Ascending aorta (tissue), 2 donors: Measurements from ENCODE around the gene TNK2. TPM values are rescaled to one million over a fixed set of nuclear protein-coding genes. Genes with fewer than 3 reads are reported as not detected.
"Not testable (repeated sequence)": the region's sequence is repeated elsewhere in the genome, so short reads cannot be mapped to it uniquely, and the experiment has no call there.

Experiments
- DNase-seq, 2 donors: peaks; one replicate each; pipeline ENCODE4 v3.0.0-alpha.2; 2019; ENCODE audit warnings: low spot score in 2 of 2
- H3K27ac ChIP-seq, 2 donors: fragments of 200-600 bp; sonication (generic); one replicate each; pipeline ENCODE4 v1.5.1; 2016 to 2017; ENCODE audit warnings: mild to moderate bottlenecking in 1 of 2
- H3K27me3 ChIP-seq: fragments of 200-600 bp; sonication (generic); one replicate; pipeline ENCODE4 v1.5.1; 2017
- H3K36me3 ChIP-seq, 2 donors: fragments of 200-600 bp; sonication (generic); one replicate each; pipeline ENCODE4 v1.5.1; 2016
- H3K4me1 ChIP-seq, 2 donors: fragments of 200-600 bp; sonication (generic); one replicate each; pipeline ENCODE4 v1.5.1; 2016 to 2017; ENCODE audit warnings: mild to moderate bottlenecking in 1 of 2
- H3K4me3 ChIP-seq, 2 donors: fragments of 200-600 bp; sonication (generic); one replicate each; pipeline ENCODE4 v1.5.1; 2016 to 2017; ENCODE audit warnings: mild to moderate bottlenecking in 1 of 2
- H3K9me3 ChIP-seq, 2 donors: fragments of 200-600 bp; sonication (generic); one replicate each; pipeline ENCODE4 v1.5.1; 2016
- CTCF ChIP-seq, 3 experiments: fragments of 200-600 bp in 2 of 3; fragments of 450-650 bp in 1 of 3; sonication (generic) in 2 of 3; IDR thresholded peaks; one replicate each; pipeline ENCODE4 v1.5.1; 2016 to 2019; ENCODE audit warnings: antibody characterized with exemption in 3 of 3, mild to moderate bottlenecking in 1 of 3, moderate library complexity in 1 of 3
- intact Hi-C: fragments of 100-400 bp; cut with DNase I; formaldehyde crosslinking; loops from one replicate; pipeline ENCODE4 v1.15.1; 2023
- total RNA-seq: library from RNA; depleted of rRNA; stranded (reverse); fragments of >200 nt; gene quantifications from one replicate; pipeline ENCODE4 v1.1.0, GENCODE V29; 2016

Gene TNK2
- total RNA-seq, 1 donor from 2014 or later, result 164 TPM

GRCh38 chr3:195875482-195876236 is 32.7 kb downstream of the TNK2 start:
- Histone ChIP-seq H3K27ac (no peak overlapping the region), H3K27me3 (no peaks in the 10 kb centered on the region), H3K4me3 (no peak overlapping the region), H3K9me3 (no peaks in the 10 kb centered on the region), H3K4me1 (no peaks in the 10 kb centered on the region), H3K36me3 (peaks cover 67 to 78% of the 10 kb centered on the region in 2 donors)
- DNase-seq, result no peak
- no peak for TF ChIP-seq CTCF (IDR thresholded peaks at IDR 0.05)
- intact Hi-C loops, result no loop called here

- no peak for TF ChIP-seq CTCF (IDR thresholded peaks at IDR 0.05)
- H3K4me1 ChIP-seq, result no peaks in the 10 kb centered on the region
- intact Hi-C loops, result no loop called here
- peaks cover 72 to 82% of the 10 kb centered on the region in 2 donors for H3K36me3 ChIP-seq
- no peak overlapping the region for H3K4me3 ChIP-seq
- no peaks in the 10 kb centered on the region for H3K9me3 ChIP-seq
- DNase-seq, result no peak
- H3K27me3 ChIP-seq, result no peaks in the 10 kb centered on the region
- H3K27ac ChIP-seq, result no peak overlapping the region
These were observed 34.4 kb downstream of the TNK2 start for GRCh38 chr3:195873971-195874370.

GRCh38 chr3:195873281-195873887 is 35.0 kb downstream of the TNK2 start:
- intact Hi-C loops, result no loop called here
- no peak for DNase-seq

GRCh38 chr3:195872800-195873199 is 35.6 kb downstream of the TNK2 start:
- no peaks in the 10 kb centered on the region for H3K27me3 ChIP-seq
- TF ChIP-seq CTCF (IDR thresholded peaks at IDR 0.05), result no peak
- H3K4me3 ChIP-seq, result no peak overlapping the region
- peaks cover 71 to 82% of the 10 kb centered on the region in 2 donors for H3K36me3 ChIP-seq
- no peaks in the 10 kb centered on the region for H3K4me1 ChIP-seq
- no peaks in the 10 kb centered on the region for H3K9me3 ChIP-seq
- DNase-seq, result no peak
- H3K27ac ChIP-seq, result no peak overlapping the region
- intact Hi-C loops, result no loop called here

More at GRCh38 chr3:195873281-195873887, 35.0 kb downstream of the TNK2 start:
- H3K9me3 ChIP-seq, result no peaks in the 10 kb centered on the region
- no peak overlapping the region for H3K27ac ChIP-seq
- H3K4me3 ChIP-seq, result no peak overlapping the region
- no peak for TF ChIP-seq CTCF (IDR thresholded peaks at IDR 0.05)
- H3K4me1 ChIP-seq, result no peaks in the 10 kb centered on the region
- H3K36me3 ChIP-seq, result peaks cover 71 to 82% of the 10 kb centered on the region in 2 donors
- H3K27me3 ChIP-seq, result no peaks in the 10 kb centered on the region

GRCh38 chr3:195872097-195872496 is 36.3 kb downstream of the TNK2 start:
- H3K36me3 ChIP-seq, result peaks cover 71 to 82% of the 10 kb centered on the region in 2 donors
- H3K9me3 ChIP-seq, result no peaks in the 10 kb centered on the region
- no peak overlapping the region for H3K4me3 ChIP-seq
- no peak for TF ChIP-seq CTCF (IDR thresholded peaks at IDR 0.05)
- no peaks in the 10 kb centered on the region for H3K4me1 ChIP-seq
- H3K27ac ChIP-seq, result no peak overlapping the region
- intact Hi-C loops, result no loop called here
- no peaks in the 10 kb centered on the region for H3K27me3 ChIP-seq
- no peak for DNase-seq

- peaks cover 71 to 82% of the 10 kb centered on the region in 2 donors for H3K36me3 ChIP-seq
- intact Hi-C loops, result not testable (repeated sequence)
These were observed 36.7 kb downstream of the TNK2 start for GRCh38 chr3:195871686-195872085.

More at GRCh38 chr3:195871686-195872085, 36.7 kb downstream of the TNK2 start:
- DNase-seq, H3K9me3 ChIP-seq, H3K4me1 ChIP-seq, H3K27ac ChIP-seq, H3K4me3 ChIP-seq, H3K27me3 ChIP-seq: not testable (repeated sequence)
